HG03159 (cell line): Measurements from ENCODE around the gene GABRP.
"Not testable (repeated sequence)": the region's sequence is repeated elsewhere in the genome, so short reads cannot be mapped to it uniquely, and the experiment has no call there.

Experiments
- ATAC-seq: cut with Tn5 transposase; IDR thresholded peaks from one replicate; pipeline ENCODE4 v1.9.1; 2021; ENCODE audit warnings: mild to moderate bottlenecking, moderate library complexity; ENCODE audit not compliant: unreplicated experiment

Gene GABRP

GRCh38 chr5:170791325-170791954 lies 7.9 kb downstream of the GABRP start:
- peak; percentile 71 for ATAC-seq

GRCh38 chr5:170792878-170793277 lies 9.4 kb downstream of the GABRP start:
- no peak for ATAC-seq

GRCh38 chr5:170795154-170795553 lies 11.6 kb downstream of the GABRP start:
- ATAC-seq = no peak

- no peak for ATAC-seq
Observed at GRCh38 chr5:170805666-170806065, 22.1 kb downstream of the GABRP start.

GRCh38 chr5:170809551-170809950 lies 26.0 kb downstream of the GABRP start:
- ATAC-seq = no peak

- ATAC-seq = no peak
Observed at GRCh38 chr5:170811719-170812118, 28.2 kb downstream of the GABRP start.

GRCh38 chr5:170813231-170813630 lies 29.7 kb downstream of the GABRP start:
- ATAC-seq = no peak

GRCh38 chr5:170817195-170817594 lies 33.7 kb downstream of the GABRP start:
- no peak for ATAC-seq

GRCh38 chr5:170818232-170818631 lies 34.7 kb downstream of the GABRP start:
- no peak for ATAC-seq

- no peak for ATAC-seq
Observed at GRCh38 chr5:170819824-170820223, 36.3 kb downstream of the GABRP start.

GRCh38 chr5:170821257-170821800 lies 37.8 kb downstream of the GABRP start:
- ATAC-seq = no peak

GRCh38 chr5:170826117-170826516 lies 42.6 kb downstream of the GABRP start:
- no peak for ATAC-seq

- ATAC-seq = no peak
Observed at GRCh38 chr5:170832241-170832640, 48.7 kb downstream of the GABRP start.

- not testable (repeated sequence) for ATAC-seq
Observed at GRCh38 chr5:170833981-170834380, 50.5 kb downstream of the GABRP start.

GRCh38 chr5:170836226-170836625 lies 52.7 kb downstream of the GABRP start:
- ATAC-seq = no peak

GRCh38 chr5:170843870-170844269 lies 60.3 kb downstream of the GABRP start:
- peak; percentile 57 for ATAC-seq

- no peak for ATAC-seq
Observed at GRCh38 chr5:170844651-170845050, 61.1 kb downstream of the GABRP start.

GRCh38 chr5:170846416-170846815 lies 62.9 kb downstream of the GABRP start:
- no peak for ATAC-seq

- no peak for ATAC-seq
Observed at GRCh38 chr5:170846846-170847245, 63.3 kb downstream of the GABRP start.

- ATAC-seq = no peak
Observed at GRCh38 chr5:170848033-170848432, 64.5 kb downstream of the GABRP start.

- ATAC-seq = no peak
Observed at GRCh38 chr5:170849374-170849773, 65.8 kb downstream of the GABRP start.

GRCh38 chr5:170854566-170854965 lies 71.0 kb downstream of the GABRP start:
- ATAC-seq = no peak

- ATAC-seq = no peak
Observed at GRCh38 chr5:170857066-170857465, 73.5 kb downstream of the GABRP start.
